Limb (tissue), 2 donors: Measurements from ENCODE around the gene SSX2B.
"Not testable (repeated sequence)": the region's sequence is repeated elsewhere in the genome, so short reads cannot be mapped to it uniquely, and the experiment has no call there.

Experiments
- DNase-seq, 2 donors: peaks; one replicate each; pipeline ENCODE4 v3.0.0-alpha.2; 2016; ENCODE audit errors: extremely low spot score in 2 of 2

Gene SSX2B

DNA sequence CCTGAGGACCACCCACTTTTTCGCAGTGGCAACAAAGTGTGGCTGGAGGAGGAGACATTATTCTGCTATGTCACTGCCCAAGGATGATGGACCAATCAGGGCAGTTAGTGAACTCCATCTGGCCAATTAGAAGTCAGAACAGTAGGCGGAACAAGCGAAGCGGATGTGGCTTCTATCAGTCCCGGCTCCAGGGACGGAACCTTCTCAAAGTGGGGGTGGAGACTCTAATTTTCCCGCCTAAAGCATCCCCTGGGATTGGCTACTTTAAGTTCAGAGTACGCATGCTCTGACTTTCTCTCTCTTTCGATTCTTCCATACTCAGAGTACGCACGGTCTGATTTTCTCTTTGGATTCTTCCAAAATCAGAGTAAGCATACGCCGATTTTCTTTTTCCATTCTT lies at the start of gene SSX2B:
Gene SSX2B (plus strand): TSS at position 301 of the 400 bp plus-strand sequence. CDS start 1,429 bp downstream, outside the sequence.
- DNase-seq: not testable (repeated sequence)

GRCh38 chrX:52707078-52707477 lies 44.0 kb upstream of the SSX2B start, which contains the start of gene SSX2:
TSS of gene SSX2 (minus strand) at chrX:52707178. CDS start at chrX:52705749, 1,429 bp downstream.
- not testable (repeated sequence) for DNase-seq

- not testable (repeated sequence) for DNase-seq
These were observed 14.9 kb downstream of the SSX2B start for GRCh38 chrX:52765983-52766382.

DNA sequence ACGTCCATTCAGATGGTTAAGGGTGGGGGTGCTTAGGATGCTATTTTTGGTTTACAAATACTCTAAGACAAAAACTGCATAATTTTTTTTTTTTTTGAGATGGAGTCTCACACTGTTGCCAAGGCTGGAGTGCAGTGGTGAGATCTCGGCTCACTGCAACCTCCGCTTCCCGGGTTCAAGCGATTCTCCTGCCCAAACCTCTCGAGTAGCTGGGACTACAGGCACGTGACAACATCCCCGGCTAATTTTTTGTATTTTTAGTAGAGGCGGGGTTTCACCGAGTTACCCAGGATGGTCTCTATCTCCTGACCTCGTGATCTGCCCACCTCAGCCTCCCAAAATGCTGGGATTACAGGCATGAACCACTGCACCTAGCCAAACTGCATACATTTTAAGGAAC lies 22.5 kb downstream of the SSX2B start:
- DNase-seq: not testable (repeated sequence)

GRCh38 chrX:52797327-52797726 lies 46.3 kb downstream of the SSX2B start, which contains the start of gene SPANXN5:
TSS of gene SPANXN5 (minus strand) at chrX:52797427. CDS start at chrX:52797348, 79 bp downstream.
- DNase-seq: not testable (repeated sequence)

GRCh38 chrX:52804876-52805275 lies 53.8 kb downstream of the SSX2B start:
- DNase-seq: not testable (repeated sequence)
